HG02973 (cell line): ENCODE measurements around the gene ESRP2.

Experiments
- ATAC-seq: cut with Tn5 transposase; IDR thresholded peaks from one replicate; pipeline ENCODE4 v1.9.1; 2021; ENCODE audit warnings: moderate library complexity; ENCODE audit not compliant: unreplicated experiment

Gene ESRP2

DNA sequence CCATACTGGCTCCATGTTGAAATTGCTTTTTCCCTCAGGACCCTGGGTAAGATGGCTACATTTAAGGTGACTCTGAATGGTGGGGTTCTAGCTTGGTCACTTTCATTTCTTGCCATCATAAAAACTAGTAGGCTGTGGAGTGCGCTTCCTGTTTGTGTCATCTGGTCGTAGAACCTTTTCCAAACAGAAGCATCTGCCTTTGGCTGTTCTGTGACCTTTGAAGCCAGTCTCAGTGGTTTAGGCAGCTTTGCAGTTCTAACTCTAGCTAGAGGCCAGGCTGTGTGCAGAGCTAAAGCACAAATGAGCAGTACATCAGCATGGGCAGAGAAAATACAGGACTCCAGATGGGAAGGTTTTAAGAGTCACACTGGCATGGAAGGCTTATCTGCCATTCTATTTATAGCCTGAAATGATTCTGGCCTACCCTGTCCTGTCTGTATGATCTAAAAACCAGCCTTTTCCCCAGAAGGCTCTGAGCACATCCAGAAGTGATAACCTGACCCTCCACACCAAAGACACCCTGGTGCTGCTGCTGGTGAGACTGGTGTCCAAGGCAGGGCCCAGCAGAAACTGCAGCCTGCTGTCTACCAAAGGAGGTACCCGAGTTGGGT lies 8.6 kb downstream of the ESRP2 start:
- ATAC-seq = no peak

DNA sequence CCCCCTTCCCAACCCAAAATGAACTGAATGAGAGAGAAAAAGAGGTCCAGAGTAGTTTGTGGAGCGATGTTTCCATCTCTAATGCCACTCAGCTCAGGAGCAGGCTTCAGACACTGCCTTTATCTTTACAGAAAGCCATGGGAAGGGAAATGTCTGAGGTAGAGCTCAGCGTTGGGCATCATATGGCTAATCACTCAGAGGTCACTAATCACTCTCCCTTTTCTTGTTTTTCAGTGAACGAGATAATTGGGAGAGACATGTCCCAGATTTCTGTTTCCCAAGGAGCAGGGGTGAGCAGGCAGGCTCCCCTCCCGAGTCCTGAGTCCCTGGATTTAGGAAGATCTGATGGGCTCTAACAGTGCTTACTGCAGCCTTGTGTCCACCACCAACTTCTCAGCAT lies 9.8 kb downstream of the ESRP2 start:
- ATAC-seq = no peak

DNA sequence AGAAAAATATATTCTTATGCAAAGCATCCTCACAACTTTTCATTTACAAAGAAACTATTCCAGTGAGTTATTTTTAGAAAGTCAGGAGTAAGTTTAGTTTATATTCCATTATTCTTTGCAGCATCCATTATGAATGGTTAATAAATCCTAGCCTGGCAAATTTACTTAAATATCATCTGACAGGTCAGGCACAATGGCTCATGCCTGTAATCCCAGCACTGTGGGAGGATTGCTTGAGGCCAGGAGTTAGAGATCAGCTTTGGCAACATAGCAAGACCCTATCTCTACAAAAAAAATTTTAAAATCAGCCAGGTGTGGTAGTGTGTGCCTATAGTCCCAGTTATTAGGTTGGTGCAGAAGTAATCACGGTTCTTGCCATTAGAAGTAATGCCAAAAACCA lies 12.9 kb downstream of the ESRP2 start:
- ATAC-seq = no peak

DNA sequence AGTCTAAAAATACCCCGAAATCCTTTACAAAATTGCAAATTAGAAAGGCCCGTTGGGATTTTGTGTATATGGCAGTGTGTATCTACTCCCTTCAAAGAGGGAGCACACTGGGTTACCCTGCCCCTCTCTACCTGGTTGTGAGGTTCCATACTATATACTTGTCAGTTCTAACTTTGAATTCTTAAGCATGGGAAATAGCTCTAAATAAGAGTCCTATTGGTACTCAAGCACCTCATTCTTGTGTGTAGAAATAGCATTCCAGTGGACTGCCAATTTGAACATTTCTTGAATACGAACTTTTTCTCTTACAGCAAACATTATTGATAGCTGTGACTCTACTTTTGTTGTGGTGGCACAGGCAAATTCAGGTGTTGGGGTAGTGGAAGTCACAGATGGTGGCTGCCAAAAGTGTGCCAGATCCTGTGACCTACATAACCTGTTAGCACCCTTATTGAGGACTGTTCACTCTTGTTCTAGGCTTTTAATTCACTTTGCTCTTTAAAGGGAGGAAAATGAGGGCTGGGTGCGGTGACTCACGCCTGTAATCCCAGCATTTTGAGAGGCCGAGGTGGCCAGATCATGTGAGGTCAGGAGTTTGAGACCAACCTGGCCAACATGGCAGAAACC lies 16.1 kb downstream of the ESRP2 start:
- no peak for ATAC-seq

DNA sequence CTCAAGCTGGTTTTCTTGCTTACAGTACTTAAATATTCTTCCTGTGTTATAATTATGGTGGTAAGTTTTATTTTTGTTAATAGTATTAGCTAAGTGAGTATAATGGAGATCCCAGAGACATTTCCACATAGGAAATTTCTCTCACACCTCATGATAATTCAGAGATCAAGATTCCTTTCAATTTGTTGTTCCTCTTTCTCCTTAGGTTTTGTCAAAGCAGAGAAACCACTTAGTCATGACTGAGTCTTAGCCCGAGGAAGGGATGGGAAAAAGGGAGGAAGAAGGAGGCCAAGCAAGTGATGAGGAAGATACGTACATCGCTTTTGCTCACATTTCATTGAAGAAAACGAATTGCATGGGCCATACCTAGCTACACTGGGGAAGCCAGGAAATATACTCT lies 18.4 kb downstream of the ESRP2 start:
- ATAC-seq = no peak

DNA sequence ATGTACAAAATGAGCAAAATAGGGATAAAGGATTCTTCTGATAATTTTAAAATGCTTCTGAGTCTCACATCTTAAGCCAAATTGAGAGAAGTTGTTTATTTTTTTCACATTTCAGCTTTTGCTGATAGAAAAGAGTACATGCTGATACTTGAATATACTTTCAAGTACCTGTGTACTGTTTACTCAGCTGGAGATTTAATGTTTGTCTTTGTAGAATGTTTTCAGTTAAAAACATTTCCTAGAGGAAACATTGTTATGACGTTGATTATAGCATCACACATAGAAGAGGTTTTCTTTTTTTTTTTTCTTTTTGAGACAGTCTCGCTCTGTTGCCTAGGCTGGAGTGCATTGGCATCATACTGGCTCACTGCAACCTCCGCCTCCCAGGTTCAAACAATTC lies 19.7 kb downstream of the ESRP2 start:
- no peak for ATAC-seq

DNA sequence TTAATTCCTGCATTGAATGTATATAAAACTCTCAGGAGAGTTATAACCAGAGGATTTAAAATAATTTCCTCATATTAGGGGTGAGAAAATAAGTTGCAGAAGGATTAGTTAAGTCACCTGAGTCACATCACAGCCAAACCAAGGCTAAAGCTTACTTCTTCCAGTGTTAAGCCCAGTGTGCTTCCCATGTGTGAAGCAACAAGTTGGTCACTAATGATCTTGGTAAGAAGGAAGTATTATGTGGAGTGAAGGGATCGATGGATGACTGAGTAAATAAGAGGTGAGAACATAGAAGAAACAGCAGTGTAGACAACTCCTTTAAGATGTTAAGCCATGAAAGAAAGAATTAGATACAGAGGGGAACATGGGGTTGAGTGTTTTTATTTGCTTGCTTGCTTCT lies 20.6 kb downstream of the ESRP2 start:
- no peak for ATAC-seq

DNA sequence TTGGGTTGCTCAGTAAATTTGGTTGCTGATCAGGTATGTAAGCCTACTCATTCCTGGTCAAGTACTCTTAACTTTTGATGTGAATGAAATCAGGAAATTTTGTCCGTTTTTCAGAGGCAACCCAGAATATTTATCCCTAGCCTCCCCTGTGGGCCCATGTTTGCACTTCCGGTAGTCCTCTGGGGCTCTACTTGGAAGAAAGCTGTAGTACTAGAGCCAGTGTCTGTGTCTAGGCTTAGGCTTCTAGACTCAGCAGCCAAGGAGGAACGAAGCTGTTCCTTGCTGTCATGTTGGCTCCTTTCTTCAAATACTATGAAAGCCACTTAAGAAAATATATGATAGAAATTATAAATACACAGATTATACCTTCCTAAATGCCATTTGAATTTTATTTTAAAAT lies 21.2 kb downstream of the ESRP2 start:
- ATAC-seq = no peak

DNA sequence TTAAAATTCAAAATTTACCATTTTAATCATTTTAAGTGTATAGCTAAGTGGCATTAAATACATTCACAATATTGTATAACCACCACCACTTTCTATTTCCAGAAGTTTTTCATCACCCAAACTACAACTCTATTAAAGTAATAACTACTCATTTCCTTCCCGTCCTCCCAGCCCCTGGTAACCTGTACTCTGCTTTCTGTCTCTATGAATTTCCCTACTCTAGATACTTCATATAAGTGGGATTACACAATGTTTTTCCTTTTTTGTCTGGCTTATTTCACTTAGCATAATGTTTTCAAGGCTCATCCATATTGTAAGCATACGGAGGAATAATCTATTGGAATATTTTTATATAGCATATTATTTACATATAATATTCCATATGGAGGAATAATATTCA lies 29.7 kb downstream of the ESRP2 start:
- no peak for ATAC-seq

DNA sequence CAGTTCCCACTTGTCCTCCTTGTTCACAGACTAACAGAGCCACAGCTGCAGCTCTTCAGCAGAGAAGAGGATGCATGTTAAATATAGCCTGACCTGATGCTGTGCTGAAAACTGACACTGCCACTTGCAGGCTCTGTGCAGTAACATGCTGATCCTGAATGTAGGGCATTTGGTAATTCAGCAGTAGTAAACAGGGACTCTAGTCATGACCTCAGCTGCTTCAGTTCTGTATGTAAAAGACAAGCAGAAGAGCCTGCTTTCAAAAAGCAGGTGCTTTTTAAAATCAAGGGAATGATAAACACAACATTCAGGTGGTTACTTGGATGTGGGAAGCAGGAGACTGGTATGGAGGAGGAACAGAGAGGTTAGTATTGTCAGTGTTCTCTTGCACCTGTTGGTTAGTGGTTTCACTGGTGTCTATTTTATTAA lies 33.8 kb downstream of the ESRP2 start:
- ATAC-seq = no peak

DNA sequence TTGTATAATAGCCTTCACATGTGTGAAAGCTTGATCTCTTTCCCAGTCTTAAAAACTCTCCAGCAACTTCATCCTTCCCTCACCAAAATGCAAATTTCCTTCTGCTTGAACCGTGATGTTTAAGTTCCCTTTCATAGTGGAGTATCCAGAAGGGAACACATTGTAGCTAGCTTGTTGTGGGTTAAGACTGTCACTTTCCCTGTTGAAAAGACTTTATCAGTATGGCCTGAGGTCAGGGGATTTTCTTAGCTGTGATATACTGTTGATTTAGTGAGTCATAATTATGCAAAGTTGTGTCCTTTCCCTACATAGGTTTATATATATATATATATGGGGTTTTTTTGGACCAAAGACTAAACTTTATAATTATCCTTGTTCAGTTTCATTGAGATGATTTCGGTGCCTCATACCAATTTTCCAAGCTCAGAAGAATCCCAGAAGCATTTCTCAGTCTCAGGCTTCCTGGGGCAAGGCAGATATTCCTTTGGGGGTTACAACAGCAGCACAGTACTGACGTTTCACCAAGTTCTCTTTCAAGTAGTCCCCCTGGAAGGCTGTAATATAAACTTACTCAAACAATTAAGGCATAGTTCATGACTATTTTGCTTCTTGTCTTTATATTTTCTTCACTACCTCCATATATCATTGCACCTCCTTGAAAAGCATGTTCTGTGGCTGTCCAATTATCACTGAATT lies 35.7 kb downstream of the ESRP2 start:
- no peak for ATAC-seq

DNA sequence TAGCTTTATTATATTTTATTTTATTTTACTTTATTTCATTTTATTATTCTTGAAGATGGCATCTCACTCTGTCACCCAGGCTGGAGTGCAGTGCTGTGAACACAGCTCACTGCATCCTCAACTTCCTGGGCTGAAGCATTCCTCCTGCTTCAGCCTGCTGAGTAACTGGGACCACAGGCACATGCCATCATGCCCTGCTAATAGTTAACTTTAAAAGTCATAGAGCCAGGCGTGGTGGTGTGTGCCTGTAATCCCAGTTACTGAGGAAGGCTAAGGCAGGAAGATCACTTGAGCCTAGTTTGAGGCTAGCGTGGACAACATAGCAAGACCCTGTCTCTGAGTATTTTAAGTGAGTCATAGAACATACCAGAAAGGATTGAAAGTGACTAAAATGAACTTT lies 38.7 kb downstream of the ESRP2 start:
- no peak for ATAC-seq

DNA sequence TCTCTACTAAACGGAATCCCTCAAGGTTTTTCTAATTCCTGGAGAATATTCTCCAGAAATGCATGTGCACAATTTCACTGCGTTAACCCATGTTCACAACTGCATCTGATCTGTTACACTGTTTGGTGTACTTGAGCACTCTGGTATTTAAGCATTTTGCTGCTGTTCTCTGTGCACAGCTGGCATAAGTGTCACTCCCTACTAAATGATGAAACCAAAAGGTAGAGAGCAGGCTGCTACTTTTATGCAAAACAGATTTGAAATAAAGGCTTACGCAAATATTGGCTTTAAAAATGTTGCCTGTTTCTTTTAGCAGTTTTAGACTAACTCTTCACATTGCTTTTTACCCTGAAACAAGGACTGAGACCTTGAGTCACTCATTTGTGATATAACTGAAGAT lies 41.7 kb downstream of the ESRP2 start:
- no peak for ATAC-seq

DNA sequence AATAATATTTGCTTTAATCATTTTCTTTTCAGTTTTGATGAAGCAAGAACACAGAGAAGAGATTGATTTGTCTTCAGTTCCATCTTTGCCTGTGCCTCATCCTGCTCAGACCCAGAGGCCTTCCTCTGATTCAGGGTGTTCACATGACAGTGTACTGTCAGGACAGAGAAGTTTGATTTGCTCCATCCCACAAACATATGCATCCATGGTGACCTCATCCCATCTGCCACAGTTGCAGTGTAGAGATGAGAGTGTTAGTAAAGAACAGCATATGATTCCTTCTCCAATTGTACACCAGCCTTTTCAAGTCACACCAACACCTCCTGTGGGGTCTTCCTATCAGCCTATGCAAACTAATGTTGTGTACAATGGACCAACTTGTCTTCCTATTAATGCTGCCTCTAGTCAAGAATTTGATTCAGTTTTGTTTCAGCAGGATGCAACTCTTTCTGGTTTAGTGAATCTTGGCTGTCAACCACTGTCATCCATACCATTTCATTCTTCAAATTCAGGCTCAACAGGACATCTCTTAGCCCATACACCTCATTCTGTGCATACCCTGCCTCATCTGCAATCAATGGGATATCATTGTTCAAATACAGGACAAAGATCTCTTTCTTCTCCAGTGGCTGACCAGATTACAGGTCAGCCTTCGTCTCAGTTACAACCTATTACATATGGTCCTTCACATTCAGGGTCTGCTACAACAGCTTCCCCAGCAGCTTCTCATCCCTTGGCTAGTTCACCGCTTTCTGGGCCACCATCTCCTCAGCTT lies 45.0 kb downstream of the ESRP2 start:
- ATAC-seq = no peak

DNA sequence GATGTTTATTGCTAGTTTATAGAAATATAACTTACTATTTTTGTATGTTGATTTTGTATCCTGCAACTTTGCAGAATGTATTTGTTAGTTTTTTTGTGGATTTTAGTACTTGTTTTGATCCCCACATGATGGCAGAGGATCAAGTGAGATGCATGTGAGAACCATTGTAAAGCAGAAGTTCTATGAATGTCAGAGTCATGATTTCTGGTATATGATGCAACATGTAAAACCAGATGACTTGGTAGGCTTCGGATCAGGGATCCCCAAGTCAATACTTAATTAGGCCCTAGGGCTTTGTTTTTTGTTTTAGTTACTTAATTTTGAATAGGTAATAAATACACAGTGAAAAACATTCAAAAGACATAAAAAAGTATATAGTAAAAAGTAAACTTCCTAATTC lies 45.8 kb downstream of the ESRP2 start:
- ATAC-seq = no peak

DNA sequence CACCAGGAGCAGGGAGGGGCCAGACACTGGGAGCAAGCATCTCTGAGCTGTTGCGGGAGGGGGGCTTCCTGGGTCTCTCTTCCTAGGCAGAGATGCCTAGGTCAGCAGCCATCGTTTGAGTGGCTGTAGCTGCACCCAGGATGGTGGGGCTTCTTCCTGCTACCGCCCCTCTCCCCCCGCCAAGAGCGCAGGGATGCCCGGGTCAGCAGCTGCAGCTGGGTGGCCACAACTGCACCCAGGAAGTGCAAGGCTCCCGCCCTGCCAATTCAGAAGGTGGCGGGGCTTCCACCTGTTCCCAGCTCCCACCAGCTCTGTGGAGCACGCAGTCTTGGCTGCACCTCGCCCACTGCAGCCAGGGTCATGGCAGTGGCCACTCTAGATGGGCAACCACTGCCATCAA lies 47.8 kb downstream of the ESRP2 start:
- ATAC-seq = no peak

DNA sequence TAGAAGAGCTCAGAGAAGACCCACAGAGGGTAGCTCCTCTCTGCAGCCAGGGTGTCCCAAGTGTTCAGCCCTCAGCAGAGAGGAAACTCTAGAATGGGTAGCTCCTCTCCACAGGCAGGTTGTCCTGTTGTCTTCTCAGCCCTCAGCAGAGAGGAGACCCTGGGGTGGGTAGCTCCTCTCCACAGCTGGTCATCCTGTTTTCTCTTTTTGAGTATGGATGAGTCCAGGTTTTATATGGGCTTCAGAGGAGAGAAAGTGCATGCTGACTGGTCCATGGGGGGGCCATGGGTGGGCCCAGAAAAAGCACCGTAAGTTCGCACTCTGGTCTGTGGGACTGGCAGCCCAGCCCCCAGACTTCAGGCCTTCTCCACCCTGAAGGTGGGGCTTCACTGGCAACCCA lies 48.4 kb downstream of the ESRP2 start:
- no peak for ATAC-seq

DNA sequence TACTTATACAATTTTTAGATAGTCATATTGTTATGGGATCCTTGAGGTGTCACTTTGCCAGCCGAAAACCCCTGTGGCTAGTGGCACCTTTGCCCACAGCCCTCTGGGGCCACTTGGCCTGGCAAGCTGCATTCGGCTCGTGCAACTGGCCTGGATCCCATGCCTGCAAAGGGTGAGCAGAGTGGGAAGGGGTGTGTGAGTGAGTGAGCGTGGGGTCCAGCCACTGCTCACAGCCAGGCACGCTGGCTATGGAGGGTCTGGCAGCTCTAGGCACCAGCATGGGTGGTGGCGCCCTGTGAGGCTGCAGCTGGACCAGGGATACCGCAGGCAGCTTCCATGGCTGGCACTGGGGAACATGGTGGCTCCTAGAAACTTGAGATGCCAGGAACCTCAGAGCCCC lies 49.0 kb downstream of the ESRP2 start:
- ATAC-seq = no peak

DNA sequence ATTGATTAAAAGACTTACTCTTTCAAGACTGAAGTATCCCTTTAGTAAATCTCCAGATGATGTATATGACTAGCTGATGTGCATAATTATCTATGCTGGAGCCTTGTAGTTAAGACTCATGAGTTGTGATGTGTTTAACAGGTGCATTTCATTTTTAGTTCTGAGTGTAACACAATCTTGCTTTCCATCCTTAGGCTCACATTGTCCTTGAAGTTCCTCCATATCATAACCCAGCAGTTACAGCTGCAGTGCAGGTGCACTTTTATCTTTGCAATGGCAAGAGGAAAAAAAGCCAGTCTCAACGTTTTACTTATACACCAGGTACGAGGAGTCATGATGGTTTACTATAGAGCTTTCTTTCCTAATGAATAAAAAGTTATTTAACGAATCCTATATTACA lies 52.9 kb downstream of the ESRP2 start:
- ATAC-seq = no peak

DNA sequence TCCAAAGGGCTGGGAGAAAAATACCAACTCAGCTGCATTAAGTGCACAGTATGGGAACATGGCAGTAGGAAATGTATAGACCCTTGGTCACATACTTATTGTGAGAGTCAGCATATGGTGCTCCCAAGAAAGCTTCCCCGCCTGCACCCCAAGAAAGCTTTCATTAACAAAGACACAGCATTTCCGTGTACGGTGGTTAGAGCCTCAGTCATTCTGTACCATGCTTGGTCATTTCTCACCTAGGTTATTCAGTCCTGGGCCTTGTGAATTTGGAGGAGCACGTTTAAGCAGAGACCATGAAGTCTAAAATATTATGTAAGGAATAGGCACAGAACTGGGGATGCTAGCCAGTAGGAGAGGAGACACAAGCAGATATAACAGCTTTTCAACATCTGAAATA lies 56.1 kb downstream of the ESRP2 start:
- ATAC-seq = no peak

DNA sequence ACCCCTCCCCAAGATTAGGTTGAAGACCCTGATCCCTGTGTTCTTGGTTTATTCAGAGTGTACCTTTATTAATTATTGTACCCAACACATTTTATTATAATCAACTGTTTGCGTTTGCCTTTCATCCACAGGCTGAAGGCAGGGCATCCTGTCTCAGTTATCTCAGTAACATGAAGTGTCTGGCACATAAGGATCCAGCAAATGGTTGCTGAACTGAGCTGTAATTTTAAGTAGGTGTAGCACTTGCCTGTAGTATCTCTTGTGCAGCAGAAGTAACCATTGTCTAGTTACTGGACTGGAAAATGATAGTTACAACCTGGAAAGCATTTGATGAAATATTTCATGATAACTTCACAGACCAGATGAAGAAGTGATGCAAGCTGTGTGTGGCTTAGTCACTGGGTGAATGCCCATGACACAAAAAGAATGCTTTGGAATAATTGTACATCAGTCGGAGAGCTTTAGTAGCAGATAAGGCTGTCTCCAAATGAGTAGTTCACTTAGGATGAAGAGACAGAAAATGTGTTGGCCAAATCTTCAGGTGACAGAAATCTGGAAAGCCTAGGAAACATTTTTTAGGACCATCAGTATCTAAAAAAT lies 56.6 kb downstream of the ESRP2 start:
- ATAC-seq = no peak
